ENCODE data around the gene SNRPD3. TPM values are rescaled to one million over a fixed set of nuclear protein-coding genes. Genes with fewer than 3 reads are reported as not detected.

SNRPD3 gene
- total and polyA plus RNA-seq, 9 of the 15 experiments (the other 6 are each of a cell fraction or from before 2014, with no cell fraction given): 131 to 366 (median 274) TPM

DNA sequence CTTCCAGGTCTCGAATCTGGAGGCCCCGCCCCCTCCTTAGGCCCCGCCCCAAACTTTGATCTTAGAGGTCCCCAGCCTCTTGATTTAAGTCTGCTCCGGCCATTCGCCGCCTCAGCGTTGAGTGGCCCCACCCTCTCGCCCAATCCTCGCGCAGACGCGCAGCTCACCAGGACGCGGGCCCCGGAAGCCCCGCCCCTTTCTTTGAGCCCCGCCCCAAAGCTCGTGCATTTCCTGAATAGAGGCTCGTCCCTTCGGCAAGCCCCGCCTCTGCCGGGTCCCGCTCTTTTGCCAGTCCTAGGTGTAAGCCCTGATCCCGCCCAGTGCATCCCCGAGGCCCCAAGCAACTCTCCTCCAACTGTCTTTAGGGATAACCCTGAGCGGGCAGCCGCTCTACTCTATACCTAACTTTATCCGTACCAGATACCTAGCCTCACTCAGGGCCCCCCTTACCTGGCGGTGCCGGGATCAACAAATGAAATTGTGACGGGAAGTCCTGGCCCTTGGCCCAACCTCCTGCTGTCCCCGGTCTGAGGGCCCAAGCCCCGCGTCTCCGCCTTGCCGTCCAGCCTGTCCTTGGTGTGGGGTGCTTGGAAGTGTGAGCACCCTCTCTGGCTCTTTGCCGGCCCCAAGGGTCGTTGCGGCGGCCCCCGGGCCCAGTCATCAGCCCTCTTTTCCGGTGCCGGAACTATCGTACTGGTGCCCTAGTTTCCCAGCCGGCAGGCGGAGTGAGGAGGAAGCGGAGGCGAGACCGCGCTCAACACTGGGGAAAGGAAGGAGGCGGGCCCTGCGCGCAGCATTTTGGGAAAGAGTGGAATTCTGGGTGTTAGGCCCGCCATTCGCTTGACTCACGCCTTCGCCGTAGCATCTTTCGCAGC, at the start of gene SNRPD3 (continued):
- TF ChIP-seq, protein P1, sequence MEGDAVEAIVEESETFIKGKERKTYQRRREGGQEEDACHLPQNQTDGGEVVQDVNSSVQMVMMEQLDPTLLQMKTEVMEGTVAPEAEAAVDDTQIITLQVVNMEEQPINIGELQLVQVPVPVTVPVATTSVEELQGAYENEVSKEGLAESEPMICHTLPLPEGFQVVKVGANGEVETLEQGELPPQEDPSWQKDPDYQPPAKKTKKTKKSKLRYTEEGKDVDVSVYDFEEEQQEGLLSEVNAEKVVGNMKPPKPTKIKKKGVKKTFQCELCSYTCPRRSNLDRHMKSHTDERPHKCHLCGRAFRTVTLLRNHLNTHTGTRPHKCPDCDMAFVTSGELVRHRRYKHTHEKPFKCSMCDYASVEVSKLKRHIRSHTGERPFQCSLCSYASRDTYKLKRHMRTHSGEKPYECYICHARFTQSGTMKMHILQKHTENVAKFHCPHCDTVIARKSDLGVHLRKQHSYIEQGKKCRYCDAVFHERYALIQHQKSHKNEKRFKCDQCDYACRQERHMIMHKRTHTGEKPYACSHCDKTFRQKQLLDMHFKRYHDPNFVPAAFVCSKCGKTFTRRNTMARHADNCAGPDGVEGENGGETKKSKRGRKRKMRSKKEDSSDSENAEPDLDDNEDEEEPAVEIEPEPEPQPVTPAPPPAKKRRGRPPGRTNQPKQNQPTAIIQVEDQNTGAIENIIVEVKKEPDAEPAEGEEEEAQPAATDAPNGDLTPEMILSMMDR (IDR thresholded peaks at IDR 0.05 in 2 of 3, conservative IDR thresholded peaks at IDR 0.05 in 1 of 3; ENCODE audit: insufficient read depth in 2 of 3, low read depth in 1 of 3, low read length in 3 of 3): no peak
- TF ChIP-seq ASH1L (IDR thresholded peaks at IDR 0.05; ENCODE audit: borderline replicate concordance, low read depth, partially characterized antibody) (no peak), FOSL1 (tag; conservative IDR thresholded peaks at IDR 0.05) (peak; percentile 57; the same call in 1 of the 2 replicates), EP300 (IDR thresholded peaks at IDR 0.05; ENCODE audit: low read length) (no peak), NR1H2 (CRISPR knock-in tag; IDR thresholded peaks at IDR 0.05) (no peak), SRSF3 (IDR thresholded peaks at IDR 0.05; ENCODE audit: insufficient read depth, low read length) (no peak), ZNF445 (CRISPR knock-in tag; IDR thresholded peaks at IDR 0.05; ENCODE audit: low read depth) (no peak)
- TF ChIP-seq, protein P2, sequence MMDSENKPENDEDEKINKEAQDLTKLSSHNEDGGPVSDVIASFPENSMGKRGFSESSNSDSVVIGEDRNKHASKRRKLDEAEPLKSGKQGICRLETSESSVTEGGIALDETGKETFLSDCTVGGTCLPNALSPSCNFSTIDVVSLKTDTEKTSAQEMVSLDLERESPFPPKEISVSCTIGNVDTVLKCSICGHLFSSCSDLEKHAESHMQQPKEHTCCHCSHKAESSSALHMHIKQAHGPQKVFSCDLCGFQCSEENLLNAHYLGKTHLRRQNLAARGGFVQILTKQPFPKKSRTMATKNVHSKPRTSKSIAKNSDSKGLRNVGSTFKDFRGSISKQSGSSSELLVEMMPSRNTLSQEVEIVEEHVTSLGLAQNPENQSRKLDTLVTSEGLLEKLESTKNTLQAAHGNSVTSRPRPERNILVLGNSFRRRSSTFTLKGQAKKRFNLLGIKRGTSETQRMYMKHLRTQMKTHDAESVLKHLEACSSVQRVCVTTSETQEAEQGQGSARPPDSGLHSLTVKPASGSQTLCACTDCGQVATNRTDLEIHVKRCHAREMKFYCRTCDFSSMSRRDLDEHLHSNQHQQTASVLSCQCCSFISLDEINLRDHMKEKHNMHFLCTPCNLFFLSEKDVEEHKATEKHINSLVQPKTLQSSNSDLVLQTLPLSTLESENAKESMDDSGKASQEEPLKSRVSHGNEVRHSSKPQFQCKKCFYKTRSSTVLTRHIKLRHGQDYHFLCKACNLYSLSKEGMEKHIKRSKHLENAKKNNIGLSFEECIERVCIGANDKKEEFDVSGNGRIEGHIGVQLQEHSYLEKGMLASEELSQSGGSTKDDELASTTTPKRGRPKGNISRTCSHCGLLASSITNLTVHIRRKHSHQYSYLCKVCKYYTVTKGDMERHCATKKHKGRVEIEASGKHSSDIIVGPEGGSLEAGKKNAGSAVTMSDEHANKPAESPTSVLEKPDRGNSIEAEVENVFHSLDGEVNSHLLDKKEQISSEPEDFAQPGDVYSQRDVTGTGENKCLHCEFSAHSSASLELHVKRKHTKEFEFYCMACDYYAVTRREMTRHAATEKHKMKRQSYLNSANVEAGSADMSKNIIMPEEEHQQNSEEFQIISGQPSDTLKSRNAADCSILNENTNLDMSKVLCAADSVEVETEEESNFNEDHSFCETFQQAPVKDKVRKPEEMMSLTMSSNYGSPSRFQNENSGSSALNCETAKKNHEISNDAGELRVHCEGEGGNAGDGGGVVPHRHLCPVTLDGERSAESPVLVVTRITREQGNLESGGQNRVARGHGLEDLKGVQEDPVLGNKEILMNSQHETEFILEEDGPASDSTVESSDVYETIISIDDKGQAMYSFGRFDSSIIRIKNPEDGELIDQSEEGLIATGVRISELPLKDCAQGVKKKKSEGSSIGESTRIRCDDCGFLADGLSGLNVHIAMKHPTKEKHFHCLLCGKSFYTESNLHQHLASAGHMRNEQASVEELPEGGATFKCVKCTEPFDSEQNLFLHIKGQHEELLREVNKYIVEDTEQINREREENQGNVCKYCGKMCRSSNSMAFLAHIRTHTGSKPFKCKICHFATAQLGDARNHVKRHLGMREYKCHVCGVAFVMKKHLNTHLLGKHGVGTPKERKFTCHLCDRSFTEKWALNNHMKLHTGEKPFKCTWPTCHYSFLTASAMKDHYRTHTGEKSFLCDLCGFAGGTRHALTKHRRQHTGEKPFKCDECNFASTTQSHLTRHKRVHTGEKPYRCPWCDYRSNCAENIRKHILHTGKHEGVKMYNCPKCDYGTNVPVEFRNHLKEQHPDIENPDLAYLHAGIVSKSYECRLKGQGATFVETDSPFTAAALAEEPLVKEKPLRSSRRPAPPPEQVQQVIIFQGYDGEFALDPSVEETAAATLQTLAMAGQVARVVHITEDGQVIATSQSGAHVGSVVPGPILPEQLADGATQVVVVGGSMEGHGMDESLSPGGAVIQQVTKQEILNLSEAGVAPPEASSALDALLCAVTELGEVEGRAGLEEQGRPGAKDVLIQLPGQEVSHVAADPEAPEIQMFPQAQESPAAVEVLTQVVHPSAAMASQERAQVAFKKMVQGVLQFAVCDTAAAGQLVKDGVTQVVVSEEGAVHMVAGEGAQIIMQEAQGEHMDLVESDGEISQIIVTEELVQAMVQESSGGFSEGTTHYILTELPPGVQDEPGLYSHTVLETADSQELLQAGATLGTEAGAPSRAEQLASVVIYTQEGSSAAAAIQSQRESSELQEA (IDR thresholded peaks at IDR 0.05; ENCODE audit: low read depth): no peak
- TF ChIP-seq, protein P3, sequence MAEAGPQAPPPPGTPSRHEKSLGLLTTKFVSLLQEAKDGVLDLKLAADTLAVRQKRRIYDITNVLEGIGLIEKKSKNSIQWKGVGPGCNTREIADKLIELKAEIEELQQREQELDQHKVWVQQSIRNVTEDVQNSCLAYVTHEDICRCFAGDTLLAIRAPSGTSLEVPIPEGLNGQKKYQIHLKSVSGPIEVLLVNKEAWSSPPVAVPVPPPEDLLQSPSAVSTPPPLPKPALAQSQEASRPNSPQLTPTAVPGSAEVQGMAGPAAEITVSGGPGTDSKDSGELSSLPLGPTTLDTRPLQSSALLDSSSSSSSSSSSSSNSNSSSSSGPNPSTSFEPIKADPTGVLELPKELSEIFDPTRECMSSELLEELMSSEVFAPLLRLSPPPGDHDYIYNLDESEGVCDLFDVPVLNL (CRISPR knock-in tag; IDR thresholded peaks at IDR 0.05; ENCODE audit: low read depth): no peak
- TF ChIP-seq, protein P4, sequence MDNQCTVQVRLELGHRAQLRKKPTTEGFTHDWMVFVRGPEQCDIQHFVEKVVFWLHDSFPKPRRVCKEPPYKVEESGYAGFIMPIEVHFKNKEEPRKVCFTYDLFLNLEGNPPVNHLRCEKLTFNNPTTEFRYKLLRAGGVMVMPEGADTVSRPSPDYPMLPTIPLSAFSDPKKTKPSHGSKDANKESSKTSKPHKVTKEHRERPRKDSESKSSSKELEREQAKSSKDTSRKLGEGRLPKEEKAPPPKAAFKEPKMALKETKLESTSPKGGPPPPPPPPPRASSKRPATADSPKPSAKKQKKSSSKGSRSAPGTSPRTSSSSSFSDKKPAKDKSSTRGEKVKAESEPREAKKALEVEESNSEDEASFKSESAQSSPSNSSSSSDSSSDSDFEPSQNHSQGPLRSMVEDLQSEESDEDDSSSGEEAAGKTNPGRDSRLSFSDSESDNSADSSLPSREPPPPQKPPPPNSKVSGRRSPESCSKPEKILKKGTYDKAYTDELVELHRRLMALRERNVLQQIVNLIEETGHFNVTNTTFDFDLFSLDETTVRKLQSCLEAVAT (IDR thresholded peaks at IDR 0.05): no peak
- TF ChIP-seq, protein P5, sequence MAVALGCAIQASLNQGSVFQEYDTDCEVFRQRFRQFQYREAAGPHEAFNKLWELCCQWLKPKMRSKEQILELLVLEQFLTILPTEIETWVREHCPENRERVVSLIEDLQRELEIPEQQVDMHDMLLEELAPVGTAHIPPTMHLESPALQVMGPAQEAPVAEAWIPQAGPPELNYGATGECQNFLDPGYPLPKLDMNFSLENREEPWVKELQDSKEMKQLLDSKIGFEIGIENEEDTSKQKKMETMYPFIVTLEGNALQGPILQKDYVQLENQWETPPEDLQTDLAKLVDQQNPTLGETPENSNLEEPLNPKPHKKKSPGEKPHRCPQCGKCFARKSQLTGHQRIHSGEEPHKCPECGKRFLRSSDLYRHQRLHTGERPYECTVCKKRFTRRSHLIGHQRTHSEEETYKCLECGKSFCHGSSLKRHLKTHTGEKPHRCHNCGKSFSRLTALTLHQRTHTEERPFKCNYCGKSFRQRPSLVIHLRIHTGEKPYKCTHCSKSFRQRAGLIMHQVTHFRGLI (CRISPR knock-in tag; IDR thresholded peaks at IDR 0.05): no peak
